HG02938 (cell line): ENCODE data around the gene PDGFD.

ENCODE experiments used
- ATAC-seq: cut with Tn5 transposase; IDR thresholded peaks from one replicate; pipeline ENCODE4 v1.9.1; 2021; ENCODE audit warnings: mild to moderate bottlenecking, moderate library complexity; ENCODE audit not compliant: unreplicated experiment

Gene PDGFD

DNA sequence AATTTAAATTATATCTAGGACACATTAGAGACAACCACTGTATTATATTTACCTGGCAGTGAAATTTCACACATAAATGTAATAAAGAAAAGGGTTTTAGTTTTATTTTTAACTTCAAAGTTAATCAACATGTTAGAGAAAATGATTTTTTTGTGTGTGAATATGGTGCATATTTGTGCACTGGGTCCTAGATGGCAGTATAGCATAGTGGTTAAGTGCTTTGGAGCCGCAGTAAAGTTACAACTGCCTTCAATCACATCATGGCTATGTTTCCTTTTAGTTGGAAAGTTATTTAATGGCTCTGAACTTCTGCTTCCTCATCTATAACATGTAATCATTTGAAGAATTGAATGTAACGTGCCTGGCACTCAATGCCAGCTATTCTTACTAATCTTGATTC, 236.4 kb downstream of the PDGFD start:
- no peak for ATAC-seq

DNA sequence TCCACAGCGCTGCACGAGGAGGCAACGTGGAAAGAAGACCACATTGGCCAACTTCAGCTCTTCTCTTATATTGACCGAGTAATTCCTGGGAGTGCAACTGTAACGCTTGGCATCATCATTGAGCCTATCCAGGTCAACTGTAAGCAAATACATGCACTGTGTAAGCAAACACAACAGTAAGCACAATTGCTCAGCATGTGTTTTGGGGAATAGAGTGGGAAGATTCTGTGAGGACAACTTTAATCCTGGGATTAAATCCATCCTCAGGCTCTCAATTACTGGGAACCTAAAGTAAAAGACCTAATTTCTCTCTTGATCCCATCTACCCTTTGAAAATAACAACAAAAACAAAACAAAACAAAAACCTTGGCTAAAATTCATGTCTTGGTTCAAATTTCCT, 237.0 kb downstream of the PDGFD start:
- ATAC-seq = no peak

- ATAC-seq = no peak
Observed at GRCh38 chr11:103924166-103925013, 239.6 kb downstream of the PDGFD start.

DNA sequence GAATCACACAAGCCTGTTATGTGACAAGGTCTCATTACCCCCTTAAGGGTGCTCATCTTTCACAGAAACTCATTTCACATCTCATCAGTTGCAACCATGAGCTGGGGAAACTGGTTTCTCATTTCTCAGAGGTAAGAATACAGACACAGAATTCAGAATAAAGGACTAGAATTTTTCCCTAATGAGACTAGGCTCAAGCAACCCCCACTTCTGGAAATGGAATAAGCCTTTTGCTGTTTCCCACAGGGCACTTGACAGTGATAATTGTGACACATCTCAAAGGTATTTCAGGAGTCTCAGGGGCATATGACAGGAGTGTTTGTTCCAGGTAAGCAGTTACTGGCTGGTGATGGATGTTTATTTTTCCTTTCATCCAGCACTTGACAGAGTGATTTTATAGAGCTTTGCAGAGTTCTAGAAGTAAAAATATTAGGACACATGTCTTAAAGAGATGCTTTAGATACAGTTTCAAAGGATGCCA, 240.5 kb downstream of the PDGFD start:
- no peak for ATAC-seq

GRCh38 chr11:103920933-103921332, 243.0 kb downstream of the PDGFD start:
- ATAC-seq = no peak

- ATAC-seq = peak; percentile 66
Observed at GRCh38 chr11:103920449-103920848, 243.5 kb downstream of the PDGFD start.

DNA sequence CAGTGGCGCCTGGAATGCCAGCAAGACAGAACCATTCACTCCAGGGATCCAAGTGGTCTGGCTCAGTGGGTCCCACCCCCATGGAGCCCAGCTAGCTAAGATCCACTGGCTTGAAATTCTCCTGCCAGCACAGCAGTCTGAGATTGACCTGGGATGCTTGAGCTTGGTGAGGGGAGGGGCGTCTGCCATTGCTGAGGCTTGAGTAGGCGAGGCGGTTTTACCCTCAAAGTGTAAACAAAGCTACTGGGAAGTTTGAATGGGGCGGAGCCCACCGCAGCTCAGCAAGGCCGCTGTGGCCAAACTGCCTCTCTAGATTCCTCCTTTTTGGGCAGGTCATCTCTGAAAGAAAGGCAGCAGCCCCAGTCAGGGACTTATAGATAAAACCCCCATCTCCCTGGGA, 253.2 kb downstream of the PDGFD start:
- ATAC-seq = no peak

DNA sequence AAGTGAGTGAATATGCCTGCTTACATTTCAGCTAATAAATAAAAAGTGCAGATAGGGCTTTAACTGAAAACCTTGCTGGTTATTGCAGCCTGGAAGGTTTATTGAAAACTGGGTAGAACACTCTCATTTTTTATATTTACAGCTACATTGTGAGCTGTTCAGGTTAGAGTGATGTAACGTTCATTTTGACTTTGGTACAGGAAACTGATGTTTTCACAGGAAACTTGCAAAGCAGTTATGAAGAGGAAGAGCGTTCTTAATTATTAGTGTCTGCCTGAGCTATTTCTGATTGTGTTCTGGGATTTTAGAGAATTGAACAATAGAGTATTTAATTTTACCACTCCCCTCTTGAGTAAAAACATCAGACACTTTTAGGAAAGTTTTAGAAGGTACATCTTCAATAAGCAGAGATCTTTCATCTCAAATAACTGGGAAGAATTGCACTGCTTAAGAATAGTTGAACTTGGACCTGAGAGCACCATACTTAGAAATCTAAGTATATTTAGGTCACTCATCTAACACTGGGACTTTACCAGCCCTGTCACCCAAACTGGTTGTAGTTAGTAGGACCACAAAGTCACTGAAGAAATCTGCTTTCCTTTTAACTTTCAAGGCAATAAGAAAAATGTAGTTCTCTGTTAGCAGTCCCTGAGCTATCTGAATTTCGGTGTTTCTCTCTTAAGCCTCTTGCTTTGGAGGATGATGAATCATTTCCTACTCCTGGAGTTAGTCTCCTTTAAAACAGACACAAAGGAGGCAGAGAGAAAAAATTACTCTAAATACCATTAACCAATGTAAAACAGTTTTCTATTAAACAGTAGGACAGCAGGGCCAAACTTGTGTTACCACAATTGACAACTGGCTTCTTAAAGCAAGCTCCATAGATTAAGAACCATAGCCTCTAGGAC, 256.1 kb downstream of the PDGFD start:
- ATAC-seq = no peak

- no peak for ATAC-seq
Observed at GRCh38 chr11:103907136-103907535, 256.8 kb downstream of the PDGFD start.

- ATAC-seq = no peak
Observed at GRCh38 chr11:103906291-103906867, 257.6 kb downstream of the PDGFD start.

DNA sequence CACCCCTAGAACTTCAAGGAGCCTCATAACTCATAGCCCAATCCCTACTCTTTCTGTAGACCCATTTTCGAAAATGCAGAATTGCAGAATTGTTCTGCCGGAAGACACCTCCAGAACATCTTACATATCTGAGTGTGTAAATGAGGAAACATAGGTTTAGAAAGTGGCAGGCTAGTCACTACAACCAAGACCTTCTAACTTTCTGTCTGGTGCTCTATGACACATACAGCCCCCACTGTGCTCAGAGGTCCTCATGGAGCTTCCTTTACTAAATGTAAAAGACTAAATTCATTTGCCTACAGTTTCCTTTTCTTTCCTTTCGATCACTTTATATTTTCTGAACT, 259.7 kb downstream of the PDGFD start:
- ATAC-seq = peak; percentile 86

- ATAC-seq = peak; percentile 87
Observed at GRCh38 chr11:103903621-103904323, 260.2 kb downstream of the PDGFD start.

DNA sequence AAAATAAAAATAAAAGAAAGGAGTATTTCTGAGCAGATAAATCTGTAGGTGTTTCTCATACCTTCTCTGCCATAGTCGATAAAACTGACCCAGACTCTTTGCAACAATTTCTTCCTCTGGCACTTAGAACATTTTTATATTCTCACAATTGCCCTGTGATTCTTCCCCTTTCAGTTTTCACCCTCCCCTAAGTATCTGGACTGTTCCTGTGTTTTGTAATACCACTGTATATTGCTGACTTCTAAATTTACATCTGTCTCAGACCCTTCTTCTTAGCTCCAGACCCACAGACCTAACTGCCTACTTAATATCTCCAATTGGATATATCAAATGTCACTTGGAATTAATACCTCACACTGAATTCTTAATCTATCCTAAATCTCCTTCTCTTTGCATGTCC, 261.0 kb downstream of the PDGFD start:
- ATAC-seq = no peak

DNA sequence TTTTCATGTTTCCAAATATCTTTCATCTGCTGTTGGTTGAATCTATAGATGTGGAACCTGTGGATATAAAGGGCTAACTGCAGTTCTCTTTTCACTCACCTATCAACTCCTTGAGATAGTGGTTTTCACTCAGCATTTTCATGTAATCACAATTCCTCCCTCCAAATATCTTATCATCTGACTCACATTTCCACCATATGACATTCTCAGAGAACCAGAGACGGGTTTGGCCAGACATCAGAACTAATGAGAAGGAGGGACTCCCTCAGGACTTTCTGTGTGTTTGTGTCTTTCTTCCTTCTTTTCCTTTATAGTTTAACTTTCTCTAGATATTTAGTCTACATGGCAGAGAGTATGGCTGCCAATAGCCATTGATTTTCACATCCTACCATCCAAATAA, 262.3 kb downstream of the PDGFD start:
- ATAC-seq = no peak

DNA sequence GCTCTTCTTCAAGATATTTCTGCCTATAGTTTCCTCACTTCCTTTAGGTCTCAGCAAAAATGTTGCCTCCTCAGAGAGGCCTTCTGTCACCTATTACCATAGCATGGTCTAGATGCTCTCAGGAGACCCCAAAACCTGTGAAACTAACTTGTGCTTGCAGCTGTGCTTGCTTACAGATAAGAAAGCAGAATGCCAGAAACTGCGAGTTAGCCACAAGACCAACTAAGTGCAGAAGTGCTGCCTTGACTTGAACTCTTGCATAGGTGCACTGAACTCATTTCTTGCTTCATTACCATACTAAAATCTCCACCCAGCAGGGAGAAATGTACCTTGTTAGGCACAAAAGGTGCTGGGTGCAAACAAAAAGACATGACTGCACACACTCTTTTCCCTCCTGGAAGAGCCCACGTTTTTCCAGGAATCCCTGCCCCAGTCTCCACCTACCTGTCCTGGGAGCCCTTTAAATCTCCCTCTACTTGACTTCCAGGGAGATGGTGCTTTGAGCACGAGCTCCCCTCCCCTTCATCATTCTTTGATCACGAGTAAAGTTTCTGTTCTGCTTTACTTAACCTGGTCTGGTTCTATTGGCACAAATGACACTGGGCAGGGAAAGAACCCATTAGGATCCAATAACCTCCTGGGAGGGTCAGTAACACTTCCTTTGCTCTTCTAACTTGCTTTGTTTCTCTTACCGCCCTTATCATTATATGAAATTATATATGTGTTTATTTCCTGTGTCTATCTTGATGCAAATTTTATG, 265.2 kb downstream of the PDGFD start:
- peak; percentile 76 for ATAC-seq

DNA sequence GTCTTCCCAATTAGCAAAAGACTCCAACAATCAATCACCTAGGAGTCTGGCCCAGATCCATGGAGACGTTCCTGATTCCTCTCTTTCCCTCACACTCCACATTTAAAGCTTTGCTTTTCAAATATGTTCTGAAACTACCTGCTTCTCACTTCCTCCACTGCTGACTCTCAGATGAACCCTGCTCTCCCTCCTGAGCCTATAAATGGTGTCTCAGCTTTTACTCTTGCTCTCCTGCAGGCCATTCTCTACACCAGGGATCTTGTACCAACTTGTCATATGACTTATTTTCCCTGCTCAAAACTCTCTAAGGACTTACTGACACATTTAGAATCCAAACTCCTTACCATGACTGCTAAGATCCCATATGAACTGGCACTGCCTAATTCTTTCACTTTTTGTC, 265.9 kb downstream of the PDGFD start:
- ATAC-seq = peak; percentile 60

DNA sequence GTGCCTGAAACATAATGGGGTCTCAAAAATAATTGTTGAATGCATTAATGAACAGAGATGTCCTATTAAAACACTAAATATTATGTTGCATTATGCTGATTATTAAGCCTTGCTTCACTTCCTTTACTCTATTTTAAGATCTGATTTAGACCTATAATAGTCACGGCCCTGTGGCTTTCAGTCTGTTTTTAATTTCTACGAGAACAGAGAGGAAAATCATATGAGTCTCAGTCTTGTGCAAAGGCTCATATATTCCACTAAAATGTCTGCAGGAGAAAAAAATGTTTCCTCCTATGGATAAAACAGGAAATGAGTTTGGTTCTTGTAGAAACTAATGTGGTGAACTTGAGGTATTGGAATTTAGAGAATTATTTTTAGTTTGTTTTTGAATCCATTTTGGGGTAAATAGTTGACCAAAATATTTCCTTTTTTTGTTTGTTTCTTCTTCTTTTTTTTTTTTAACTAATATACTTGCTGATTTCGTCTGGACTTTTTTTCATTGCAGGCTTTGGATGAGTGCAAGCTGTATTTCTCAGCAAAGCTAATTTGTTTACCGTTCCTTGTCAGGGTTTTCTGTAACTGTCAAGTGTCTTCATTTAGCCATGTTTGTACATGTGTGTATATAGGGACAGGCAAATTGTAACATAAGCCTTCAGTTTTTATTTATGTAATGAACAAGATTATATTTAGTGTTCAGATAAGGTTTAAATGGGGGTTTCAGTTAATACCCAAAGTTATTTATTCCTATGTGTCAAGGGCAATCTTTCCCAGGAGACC, 266.6 kb downstream of the PDGFD start:
- ATAC-seq = no peak

DNA sequence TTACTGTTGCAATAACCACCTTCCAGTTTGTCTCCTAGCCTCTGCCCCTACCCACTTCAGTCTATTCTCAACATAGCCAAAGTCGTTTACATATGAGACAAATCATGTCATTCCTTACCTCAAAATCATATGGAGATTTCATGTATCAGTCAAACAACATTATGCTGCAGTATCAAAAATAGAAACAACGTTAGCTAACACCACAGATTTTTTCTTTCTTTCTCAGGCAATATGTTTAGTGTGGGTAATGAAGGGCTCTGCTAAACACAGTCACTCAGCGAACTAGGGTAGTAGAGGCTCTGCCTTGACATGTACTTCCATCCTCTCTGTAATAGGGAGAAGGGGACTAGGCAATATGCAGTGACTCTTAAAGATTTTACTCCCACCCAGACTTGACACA, 268.8 kb downstream of the PDGFD start:
- ATAC-seq = no peak

- ATAC-seq = no peak
Observed at GRCh38 chr11:103894673-103895072, 269.3 kb downstream of the PDGFD start.
